GM12878 (cell line): ENCODE results near the gene HMBS. TPM values are rescaled to one million over a fixed set of nuclear protein-coding genes. Genes with fewer than 3 reads are reported as not detected.
A peak's percentile ranks its signal among the peaks of the same experiment; 100 is the strongest.

Experiments used
- ATAC-seq: fragments of 200-7000 bp; cut with Tn5 transposase; 3 replicates; pipeline ENCODE4 v1.9.1; 2020; ENCODE audit warnings: mild to moderate bottlenecking, moderate library complexity
- BruUV-seq: library from RNA; stranded (reverse); fragments of 400-500 nt; replicated peaks from 2 replicates; lab custom pipeline; 2021; lab: Mats Ljungman, UMichigan
- CTCF ChIA-PET: fragments of 300-600 bp; sonication (Branson Sonifier 250); formaldehyde crosslinking; extraction: SDS; loops from one replicate; lab custom pipeline; 2021; ENCODE audit warnings: inconsistent platforms; lab: Yijun Ruan, JAX
- POLR2A ChIA-PET: fragments of 350-600 bp; formaldehyde crosslinking; extraction: SDS; loops from one replicate; lab custom pipeline; 2021; ENCODE audit warnings: inconsistent platforms; lab: Charles Lee
- RAD21 ChIA-PET: fragments of 300-600 bp; sonication (Branson Sonifier 250); formaldehyde crosslinking; loops from one replicate; lab custom pipeline; 2023; ENCODE audit warnings: antibody characterized with exemption; ENCODE audit not compliant: unreplicated experiment; lab: Charles Lee
- SMC1A ChIA-PET: fragments of 300-600 bp; sonication (Branson Sonifier 250); formaldehyde crosslinking; loops from one replicate; lab custom pipeline; 2023; ENCODE audit not compliant: unreplicated experiment, uncharacterized antibody; lab: Charles Lee
- DNase-seq: peaks from one replicate; pipeline ENCODE4 v3.0.0-alpha.2; 2011; ENCODE audit warnings: low read depth, low spot score
- FAIRE-seq: peaks from 3 replicates; lab custom pipeline; 2011; peaks lifted over from hg19 to GRCh38; lab: Jason Lieb, UNC
- H2AFZ ChIP-seq: 2 replicates; pipeline ENCODE4 v1.6.0; 2011; ENCODE audit warnings: low read depth, low read length, control low read depth; ENCODE audit not compliant: control insufficient read depth
- H3K27ac ChIP-seq: 2 replicates; pipeline ENCODE4 v1.5.1; 2011; ENCODE audit warnings: control low read depth; ENCODE audit not compliant: control insufficient read depth, insufficient read depth
- H3K27me3 ChIP-seq, 2 experiments: replicated peaks in 1 of 2; 2 replicates each; pipeline versions ENCODE4 v1.6.0 to v1.6.1; 2011; ENCODE audit warnings: low read length in 1 of 2; ENCODE audit not compliant: control insufficient read depth in 2 of 2, insufficient read depth in 2 of 2
- H3K36me3 ChIP-seq, 2 experiments: 2 replicates each; pipeline ENCODE4 v1.5.1; 2011; ENCODE audit warnings: low read length in 1 of 2; ENCODE audit not compliant: control insufficient read depth in 2 of 2, insufficient read depth in 2 of 2
- H3K4me1 ChIP-seq: 2 replicates; pipeline ENCODE4 v1.6.1; 2011; ENCODE audit warnings: mild to moderate bottlenecking, low read length, moderate library complexity, mixed read lengths; ENCODE audit not compliant: control insufficient read depth, insufficient read depth
- H3K4me2 ChIP-seq: 2 replicates; pipeline ENCODE4 v1.6.0; 2011; ENCODE audit warnings: control low read depth; ENCODE audit not compliant: control insufficient read depth, insufficient read depth
- H3K4me3 ChIP-seq: fragments of 200-600 bp; sonication (generic); 2 replicates; pipeline ENCODE4 v1.5.1; 2016
- H3K79me2 ChIP-seq: 2 replicates; pipeline ENCODE4 v1.6.0; 2011; ENCODE audit warnings: low read length; ENCODE audit not compliant: control insufficient read depth, insufficient read depth
- H3K9ac ChIP-seq: 2 replicates; pipeline ENCODE4 v1.8.0; 2011; ENCODE audit warnings: low read length, control low read depth, mixed read lengths; ENCODE audit not compliant: control insufficient read depth, insufficient read depth
- H3K9me3 ChIP-seq: replicated peaks from 3 replicates; pipeline ENCODE4 v1.5.1; 2011; ENCODE audit warnings: mild to moderate bottlenecking, low read length; ENCODE audit not compliant: control insufficient read depth, insufficient read depth
- H4K20me1 ChIP-seq: 2 replicates; pipeline ENCODE4 v1.6.0; 2011; ENCODE audit not compliant: control insufficient read depth, insufficient read depth
- CHD1 ChIP-seq: IDR thresholded peaks from 2 replicates; pipeline ENCODE4 v1.6.1; 2012; ENCODE audit warnings: low read depth, low read length, improper control_type of control experiment
- CTCF ChIP-seq, 3 experiments: IDR thresholded peaks in 2 of 3; conservative IDR thresholded peaks in 1 of 3; 2 replicates each; pipeline ENCODE4 v1.5.1; 2011; ENCODE audit warnings: low read depth in 3 of 3, low read length in 3 of 3, mild to moderate bottlenecking in 3 of 3, control low read depth in 2 of 3, moderate library complexity in 2 of 3, inconsistent platforms in 1 of 3, mixed read lengths in 1 of 3; ENCODE audit not compliant: control insufficient read depth in 2 of 3, insufficient read depth in 1 of 3; ENCODE audit errors: extremely low read depth in 1 of 3
- RAD51 ChIP-seq: fragments of 450-650 bp; IDR thresholded peaks from 2 replicates; pipeline ENCODE4 v1.6.1; 2016; ENCODE audit warnings: moderate library complexity, mild to moderate bottlenecking, inconsistent platforms
- SMC3 ChIP-seq: IDR thresholded peaks from 2 replicates; pipeline ENCODE4 v1.6.1; 2011; ENCODE audit warnings: low read length, improper control_type of control experiment, borderline replicate concordance
- WGBS: methylation state at CpG from one replicate; pipeline ENCODE4 v1.1.6; 2016; ENCODE audit warnings: low lambda C conversion rate; ENCODE audit not compliant: insufficient replicate concordance, insufficient coverage; ENCODE audit errors: missing lambda C conversion rate; 5-methylcytosine and 5-hydroxymethylcytosine counted together
- in situ Hi-C: fragments of 300-500 bp; cut with MboI; formaldehyde crosslinking; loops from 9 replicates; pipeline ENCODE4 v1.14.3; 2018; ENCODE audit warnings: mixed read lengths
- intact Hi-C: fragments of 100-400 bp; cut with micrococcal nuclease; formaldehyde crosslinking; loops from one replicate; pipeline ENCODE4 v1.14.2; 2022; ENCODE audit not compliant: unreplicated experiment
- polyA plus RNA-seq, 11 experiments: library from polyadenylated mRNA; depleted of rRNA in 4 of 11; unstranded in 6 of 11; stranded (reverse) in 5 of 11; fragments of >200 nt; fragmentation: Nextera tagmentation in 4 of 11; fragmentation: Illumina TruSeq in 1 of 11; extraction: Ambion mirVana in 4 of 11; extraction: Trizol in 1 of 11; gene quantifications; 1 replicate in 1 of 11; 2 replicates in 10 of 11; pipeline versions ENCODE4 v1.2.1 to v1.2.3, GENCODE V29; 2011 to 2016; ENCODE audit warnings: inconsistent platforms in 2 of 11, missing spikeins in 2 of 11, low read depth in 1 of 11
- total RNA-seq, 4 experiments: library from RNA; depleted of rRNA in 3 of 4; stranded (reverse); fragments of >200 nt in 3 of 4; fragmentation: Illumina TruSeq in 1 of 4; extraction: Trizol in 1 of 4; gene quantifications; 2 replicates each; pipeline versions ENCODE4 v1.2.1 to v1.2.3, GENCODE V29; 2013 to 2021

HMBS gene
- total and polyA plus RNA-seq, 10 of the 15 experiments (the other 5 are each of a cell fraction or from before 2014, with no cell fraction given) = 17.7 to 96.7 (median 49.7) TPM

- TF ChIP-seq RAD51 (no peak), SMC3 (no peak), CTCF (IDR thresholded peaks at IDR 0.05 in 2 of 3, conservative IDR thresholded peaks at IDR 0.05 in 1 of 3; ENCODE audit: control insufficient read depth in 2 of 3, extremely low read depth in 1 of 3, insufficient read depth in 1 of 3, low read depth in 3 of 3, low read length in 3 of 3) (no peak)
These were observed 30.3 kb upstream of the HMBS start (continued) for GRCh38 chr11:119054418-119054817.

GRCh38 chr11:119055901-119056300 is 28.8 kb upstream of the HMBS start:
- in situ Hi-C loops = no loop called here
- TF ChIP-seq CHD1 (no peak), CTCF (IDR thresholded peaks at IDR 0.05 in 2 of 3, conservative IDR thresholded peaks at IDR 0.05 in 1 of 3; ENCODE audit: control insufficient read depth in 2 of 3, extremely low read depth in 1 of 3, insufficient read depth in 1 of 3, low read depth in 3 of 3, low read length in 3 of 3) (peak; percentile 16 to 44 (median 32); a peak in 3 of 6 replicates)
- FAIRE-seq (no peak), DNase-seq (no peak), ATAC-seq (peak; percentile 20)
- H2AFZ ChIP-seq = no peak overlapping the region
- ChIA-PET CTCF (interaction anchor here (0.8 to 3.2 kb wide), 16 partner anchors 12 to 227 kb away, joined by 3 to 16 read pairs (median 5); partner anchors contain the start of genes C2CD2L, HMBS, RPS25 and SLC37A4), RAD21 (interaction anchor here (0.9 to 2.4 kb wide), 5 partner anchors 12 to 282 kb away, joined by 4 to 9 read pairs (median 6); partner anchors contain the start of genes HMBS and VPS11), POLR2A (interaction anchor here (0.6 to 2.7 kb wide), 16 partner anchors 8 to 237 kb away, joined by 3 to 14 read pairs (median 6); partner anchors contain the start of genes C2CD2L, CENATAC, DPAGT1 and HINFP), SMC1A (interaction anchor here (0.7 to 1.5 kb wide), 3 partner anchors 11 to 44 kb away, joined by 3 to 6 read pairs (median 3); partner anchors contain the start of gene VPS11)
- H3K9me3 ChIP-seq = no peaks in the 10 kb centered on the region
- no peaks in the 10 kb centered on the region for H3K27me3 ChIP-seq
- H3K36me3 ChIP-seq = peaks cover 15 to 21% of the 10 kb centered on the region in 2 experiments
- H3K9ac ChIP-seq = peak overlapping the region; percentile 85
- H4K20me1 ChIP-seq = no peaks in the 10 kb centered on the region
- H3K4me3 ChIP-seq = peak overlapping the region; percentile 85
- no TSS peak for BruUV-seq
- peaks cover 24% of the 10 kb centered on the region for H3K4me1 ChIP-seq
- peaks cover 43% of the 10 kb centered on the region for H3K79me2 ChIP-seq
- peak overlapping the region; percentile 59 for H3K27ac ChIP-seq
- under 1% methylated on average over 6 of the region's 6 CpGs for WGBS
- intact Hi-C loops = loop anchor here (2.0 kb wide), 2 partner anchors 37 to 39 kb away; partner anchors contain the start of genes RPS25 and TRAPPC4
- peak overlapping the region; percentile 26 for H3K4me2 ChIP-seq
